Amniotic epithelial cell (primary cell): ENCODE measurements around the gene MIER3.

ENCODE experiments used
- DNase-seq: peaks from one replicate; pipeline ENCODE4 v3.0.0-alpha.2; 2010; ENCODE audit warnings: low read depth

MIER3 gene

DNA sequence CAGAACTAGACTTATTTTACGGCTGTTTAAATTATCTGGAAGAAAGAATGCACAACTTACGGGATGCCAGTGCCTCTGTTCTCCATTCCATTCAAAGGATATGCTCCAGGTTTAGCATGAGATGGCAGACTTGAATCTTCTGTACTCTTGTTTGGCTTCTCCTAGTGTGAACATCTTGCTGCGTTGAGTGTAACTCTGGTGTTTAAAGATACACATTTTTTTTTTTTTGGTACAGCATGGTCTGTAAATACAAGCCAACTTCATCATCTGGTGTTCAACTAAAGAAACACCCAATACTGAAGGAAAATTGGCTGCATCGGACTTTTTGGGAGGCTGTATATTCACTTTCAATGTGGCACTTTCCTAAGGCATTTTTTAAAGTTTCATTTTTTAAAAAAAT lies 7.4 kb upstream of the MIER3 start:
- no peak for DNase-seq

DNA sequence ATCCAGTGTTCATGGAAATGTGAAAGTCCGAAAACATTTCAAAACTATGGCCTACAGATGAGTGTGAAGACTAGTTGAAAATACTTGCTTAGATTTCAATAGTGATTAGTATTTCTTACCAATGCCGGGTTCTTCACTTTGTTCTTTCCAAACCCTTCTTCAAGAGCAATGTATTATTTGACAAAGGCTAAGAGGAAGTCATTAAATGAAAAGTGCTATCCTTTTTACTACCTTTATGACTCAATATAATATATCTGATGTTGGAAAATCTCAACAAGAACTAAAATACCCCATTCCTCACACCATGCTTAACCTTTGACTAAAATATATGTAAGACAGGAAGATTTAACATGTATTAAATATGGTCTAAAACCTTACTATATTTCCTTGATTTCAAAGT lies 6.7 kb upstream of the MIER3 start:
- DNase-seq, result no peak

DNA sequence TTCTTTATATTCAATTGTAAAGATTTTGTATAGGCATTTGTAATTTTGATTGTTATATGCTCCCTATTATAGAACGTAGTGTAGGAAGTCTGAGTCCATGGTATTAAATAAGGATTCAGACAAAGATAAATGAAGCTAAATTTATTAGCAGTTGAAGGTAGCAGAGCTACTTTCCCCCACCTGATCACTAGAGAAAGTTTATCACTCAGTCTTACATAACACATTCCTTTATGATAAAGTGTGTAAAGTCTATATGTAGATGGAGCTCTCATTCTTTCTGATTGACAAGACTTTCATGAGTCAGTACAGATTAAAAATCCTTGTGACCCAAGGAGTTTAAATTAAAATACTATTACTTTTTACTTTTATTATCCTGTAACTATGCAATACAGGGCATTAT lies 2.3 kb upstream of the MIER3 start:
- no peak for DNase-seq

DNA sequence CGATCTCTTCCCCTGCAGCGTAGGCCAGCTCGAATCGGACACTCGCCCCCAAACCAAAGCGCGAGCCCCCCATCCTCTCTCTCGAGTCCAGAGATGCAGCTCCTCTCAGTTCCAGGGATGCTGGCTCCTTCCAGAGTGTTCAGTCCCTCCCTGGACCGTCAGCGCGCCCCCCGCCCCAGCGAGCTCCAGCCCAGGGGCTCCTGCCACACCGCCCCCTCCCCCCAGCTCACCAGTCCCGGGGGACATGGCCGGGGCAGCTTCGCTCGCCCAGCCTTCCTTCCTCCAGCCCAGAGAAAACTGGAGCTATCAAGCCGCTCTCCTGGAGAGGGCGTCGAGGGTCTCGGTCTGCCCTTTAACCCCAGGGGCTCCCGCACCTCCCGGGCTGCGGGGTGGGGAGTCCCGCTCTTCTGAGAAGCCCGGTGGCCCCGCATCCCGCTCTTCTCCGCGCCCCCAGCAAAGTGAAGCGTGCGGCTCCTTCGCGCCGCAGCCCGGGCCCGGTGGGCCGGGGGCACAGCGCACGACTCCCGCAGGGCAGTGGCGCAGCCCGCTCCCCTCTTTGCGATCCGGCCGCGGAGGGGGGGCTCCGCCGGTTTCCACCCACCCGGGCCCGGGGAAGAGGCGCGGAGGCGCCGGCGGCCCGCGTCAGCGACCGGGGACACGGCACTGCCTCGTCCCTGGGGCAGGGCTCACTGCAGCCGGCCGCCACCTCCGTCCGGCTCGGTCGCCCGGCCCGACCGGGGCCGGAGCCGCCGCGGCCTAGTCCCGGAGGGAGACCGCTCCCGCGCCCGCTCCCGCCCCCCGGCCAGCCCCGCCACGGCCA lies 587 bp downstream of the MIER3 start:
- no peak for DNase-seq

DNA sequence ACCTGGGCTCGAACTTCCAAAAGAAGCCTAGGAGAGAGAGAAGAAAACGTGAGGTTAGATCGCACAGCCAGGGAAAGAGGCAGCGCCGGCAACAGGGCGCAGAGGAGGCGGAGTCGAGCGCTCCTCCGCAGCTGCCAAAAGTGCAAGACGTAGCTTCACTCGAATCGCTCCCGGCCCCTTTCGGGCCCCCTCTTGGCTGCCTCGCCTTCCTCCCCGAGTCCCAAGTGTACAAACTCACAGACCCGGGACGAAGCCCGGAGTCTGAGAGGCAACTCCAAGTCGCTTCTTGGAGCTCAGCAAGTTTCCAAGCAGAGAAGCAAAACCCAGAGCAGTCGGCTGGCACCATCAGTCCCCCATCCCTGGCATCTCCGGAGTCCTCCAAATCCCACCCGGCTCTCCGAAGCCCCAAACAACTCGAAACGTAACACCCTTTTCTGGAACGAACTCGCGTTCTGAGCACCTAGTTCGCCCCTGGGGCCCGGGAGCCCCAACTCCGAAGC lies 1.2 kb downstream of the MIER3 start:
- DNase-seq, result peak; percentile 58

DNA sequence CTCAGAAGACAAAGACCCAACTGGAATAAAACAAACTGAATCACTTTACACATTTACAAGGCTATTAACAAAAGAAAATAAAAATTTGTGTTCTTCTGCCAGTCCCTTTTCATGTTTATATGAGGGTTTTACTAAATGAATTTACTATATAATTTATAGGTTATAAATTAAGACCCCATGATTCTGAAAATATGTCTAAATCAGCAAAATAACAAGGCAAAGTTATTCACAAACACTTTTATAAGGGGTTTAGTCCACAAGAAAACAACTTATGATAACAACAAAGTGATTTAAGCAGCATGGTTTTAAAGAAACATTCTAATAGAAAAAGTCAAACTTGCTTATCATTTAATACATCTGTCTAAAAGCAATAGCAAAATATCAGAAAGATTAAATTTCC lies 4.9 kb downstream of the MIER3 start:
- DNase-seq, result no peak

DNA sequence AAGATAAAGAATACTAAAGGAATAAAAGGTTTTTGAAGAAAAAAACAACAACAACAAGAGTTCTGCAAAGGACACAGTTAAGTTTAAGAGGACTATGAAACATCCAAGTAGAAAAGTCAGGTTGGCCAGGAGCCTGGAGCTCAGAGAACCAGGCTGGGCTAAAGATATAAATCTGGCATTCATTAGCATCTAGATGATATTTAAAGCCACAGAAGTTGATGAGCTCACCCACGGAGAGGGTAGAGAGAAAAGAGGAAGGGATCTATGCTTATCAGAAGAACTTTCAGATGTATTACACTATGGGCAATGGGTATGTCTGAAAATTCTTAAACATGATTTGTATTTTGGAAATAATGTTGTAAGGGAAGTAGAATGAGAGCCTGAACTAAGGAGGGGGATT lies 9.9 kb downstream of the MIER3 start:
- peak; percentile 47 for DNase-seq

DNA sequence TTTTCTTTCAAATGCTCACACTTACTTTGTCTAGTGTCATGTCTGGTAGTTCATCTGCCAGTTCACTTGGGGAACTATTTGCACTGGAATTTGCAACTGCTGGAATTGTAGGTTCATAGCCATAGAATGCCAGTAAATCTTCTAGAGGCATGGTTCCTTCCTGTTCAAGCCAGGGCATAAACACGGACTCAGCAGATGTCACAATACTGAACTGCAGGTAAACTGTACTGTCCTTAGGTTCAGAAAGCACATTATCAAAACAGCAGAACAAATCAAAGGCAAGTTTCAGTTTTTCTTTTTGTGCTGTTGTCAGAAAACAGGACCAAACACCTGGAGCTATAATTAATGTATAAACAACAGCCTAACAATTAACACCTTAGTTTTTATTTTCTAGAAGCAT lies 13.1 kb downstream of the MIER3 start:
- DNase-seq, result peak; percentile 7

DNA sequence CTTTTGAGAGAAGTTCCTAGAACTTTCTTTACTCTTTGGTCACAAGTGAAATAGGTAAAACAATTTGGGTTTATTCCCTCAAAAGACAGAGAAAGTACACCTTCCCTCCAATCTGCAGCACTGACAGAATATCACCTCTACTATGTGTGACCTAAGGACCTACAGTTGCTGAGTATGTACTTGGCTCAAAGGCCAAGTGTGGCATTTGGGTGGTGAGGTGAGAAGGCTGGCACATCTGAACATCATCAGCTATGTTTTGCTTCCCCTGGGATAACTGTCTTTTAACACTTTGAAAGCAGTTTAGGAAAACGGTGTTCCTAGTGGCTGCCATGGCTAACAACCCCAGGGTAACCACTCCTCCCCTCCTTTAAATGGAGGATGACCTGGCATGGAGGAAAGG lies 17.6 kb downstream of the MIER3 start:
- no peak for DNase-seq

DNA sequence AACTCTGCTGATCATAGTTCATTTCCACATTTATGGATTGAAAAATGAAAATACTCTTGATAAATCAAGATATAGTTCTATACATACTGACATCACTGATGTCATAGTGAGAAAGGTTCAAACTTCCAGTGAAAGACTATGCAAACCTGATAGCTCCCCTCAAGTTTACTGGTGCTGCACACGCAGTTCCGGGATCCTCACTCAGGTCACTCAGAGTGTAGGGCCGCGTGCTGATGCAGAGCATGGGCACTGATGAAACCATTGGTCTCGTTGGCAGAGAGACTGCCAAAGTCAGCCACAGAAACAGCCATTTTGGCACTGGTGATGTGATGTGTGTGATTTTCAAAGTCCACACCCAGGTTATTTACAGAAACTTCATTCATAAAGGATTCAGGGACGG lies 29.0 kb downstream of the MIER3 start:
- no peak for DNase-seq

DNA sequence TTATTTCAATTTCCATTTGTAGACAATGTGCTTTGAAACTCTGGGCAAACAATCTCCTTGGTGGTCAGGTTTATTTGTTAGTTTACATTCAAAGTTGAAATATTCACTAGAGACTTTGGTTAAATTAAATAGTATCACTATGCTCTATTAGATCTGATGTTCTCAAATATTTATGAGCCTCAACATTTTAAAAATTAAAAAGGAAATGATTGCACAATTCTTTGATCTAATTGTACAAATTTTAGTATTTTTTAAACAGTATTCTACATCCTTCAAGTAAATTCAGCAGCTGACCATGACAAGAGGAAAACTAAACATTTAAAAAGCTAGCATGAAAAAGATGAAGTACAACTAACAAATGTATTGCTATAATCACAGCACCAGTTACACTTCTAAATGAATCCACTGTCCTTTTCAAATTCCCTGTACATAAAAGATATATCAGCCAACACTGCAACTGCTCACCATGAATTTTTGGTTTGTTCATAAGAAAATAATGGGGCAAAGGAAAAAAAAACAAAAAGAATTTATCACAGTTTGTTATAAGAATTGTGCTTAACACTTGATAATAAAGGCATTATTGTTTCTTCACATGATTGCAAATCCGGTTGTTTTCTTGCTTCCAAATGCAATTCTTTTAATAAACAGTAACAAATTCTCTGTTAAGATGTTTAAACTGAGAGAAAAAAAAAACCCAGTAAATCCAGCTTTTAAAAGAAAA lies 31.8 kb downstream of the MIER3 start:
- DNase-seq, result no peak

DNA sequence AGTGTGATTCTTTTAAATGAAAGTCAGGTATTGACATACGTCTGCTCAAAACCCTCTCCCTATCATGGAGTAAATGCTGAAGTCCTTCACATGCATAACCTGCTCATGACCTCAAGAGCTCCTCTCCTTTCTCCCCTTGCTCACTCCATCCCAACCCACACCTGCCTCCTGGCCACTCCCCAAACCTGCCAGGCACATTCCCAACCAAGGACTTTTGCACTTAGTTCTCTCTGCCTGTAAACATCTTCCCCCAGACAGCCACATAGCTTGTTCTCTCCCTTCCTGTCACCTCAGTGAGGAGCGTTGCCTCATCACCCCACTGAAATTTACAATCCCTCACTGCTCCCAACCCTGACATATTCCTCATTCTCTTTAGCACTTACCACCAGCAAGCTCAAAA lies 33.9 kb downstream of the MIER3 start:
- no peak for DNase-seq

DNA sequence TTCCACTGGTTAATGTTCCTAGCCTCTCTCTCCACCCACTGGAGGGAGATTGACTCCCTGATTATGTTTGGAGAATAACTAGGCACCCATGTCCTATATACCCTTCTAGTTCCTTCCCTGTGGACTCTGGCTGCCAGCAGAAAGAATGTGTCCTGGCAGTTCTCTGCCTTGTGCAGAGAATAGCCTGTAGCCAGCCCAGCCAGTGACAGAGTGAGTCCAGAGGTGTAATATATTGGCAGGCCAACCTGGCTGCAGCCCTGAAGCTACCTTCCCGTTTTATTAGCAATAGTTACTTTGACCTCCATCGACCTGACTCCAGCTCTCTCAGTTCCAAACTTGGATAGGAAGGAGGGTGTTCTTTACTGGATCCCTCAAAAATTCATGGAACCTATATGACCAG lies 34.4 kb downstream of the MIER3 start:
- no peak for DNase-seq

DNA sequence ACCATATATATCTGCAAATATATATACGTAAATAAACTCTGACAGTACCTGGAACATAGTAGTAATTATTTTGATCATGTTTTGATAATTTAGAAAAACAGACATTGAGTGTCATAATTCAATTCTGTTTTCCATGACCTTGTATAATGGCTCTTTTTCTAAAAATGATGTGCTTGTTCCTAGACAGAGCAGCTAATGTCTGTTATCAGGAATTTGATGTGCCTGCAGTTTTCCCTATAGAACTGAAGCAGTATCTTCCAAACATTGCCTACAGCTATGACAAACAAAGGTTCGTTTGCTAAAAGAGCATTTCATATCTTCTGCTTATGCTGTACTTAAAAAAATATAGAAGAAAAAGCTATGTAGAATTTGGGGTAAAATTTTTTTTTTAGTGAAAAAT lies 37.2 kb downstream of the MIER3 start:
- DNase-seq, result no peak

DNA sequence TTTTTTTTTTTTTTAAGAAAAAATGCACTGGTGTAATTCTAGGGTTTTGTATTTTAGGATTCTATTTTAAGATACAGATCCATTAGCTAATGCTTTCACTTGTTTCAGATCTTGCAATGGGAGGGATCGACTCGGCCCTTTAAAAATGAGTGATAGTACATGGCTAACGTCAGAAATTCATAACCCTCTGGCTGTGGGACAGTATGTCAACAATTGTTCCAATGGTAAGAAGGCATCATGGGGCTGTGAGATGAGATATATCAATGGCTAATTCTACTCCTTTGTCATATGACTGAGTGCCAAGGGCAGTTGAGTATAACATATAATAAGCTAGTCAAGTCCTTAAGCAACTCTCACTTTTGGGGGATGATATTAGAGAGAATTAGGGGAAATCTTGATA lies 38.2 kb downstream of the MIER3 start:
- no peak for DNase-seq

DNA sequence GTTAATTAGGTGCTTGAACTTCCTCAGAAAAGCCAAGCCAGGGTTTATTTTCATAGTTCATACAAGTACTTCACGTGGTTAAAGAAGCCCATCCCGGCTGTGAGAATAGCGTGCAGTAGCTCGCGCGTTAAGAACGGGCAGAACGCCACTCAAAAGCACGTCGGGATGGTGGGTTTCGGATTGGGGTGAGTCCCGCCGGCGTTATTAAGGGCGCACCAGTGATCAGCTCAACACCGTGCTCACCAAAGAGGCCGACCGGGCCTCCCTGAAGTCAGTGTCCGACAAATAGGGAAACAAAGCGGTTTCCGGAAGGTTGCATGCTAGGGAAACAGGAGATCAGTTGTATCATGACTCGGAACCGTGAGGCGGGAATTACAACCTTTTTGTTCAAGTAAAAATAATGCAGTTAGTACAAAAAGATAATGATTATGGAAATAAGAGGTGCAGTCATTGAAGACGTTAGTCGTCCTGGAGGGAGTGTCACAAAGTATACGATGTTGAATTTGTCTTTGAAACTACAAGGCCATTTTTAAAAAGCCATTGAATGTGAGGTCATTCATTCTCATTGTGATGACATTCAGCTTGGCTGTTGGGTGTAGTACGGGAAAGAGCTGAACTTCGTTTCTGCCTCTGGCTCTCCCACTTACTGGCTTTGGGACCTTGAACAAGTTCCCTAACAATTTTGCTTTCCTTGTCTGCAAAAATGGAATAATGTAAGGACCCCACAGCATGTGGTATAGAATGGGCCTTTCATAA lies 41.5 kb downstream of the MIER3 start:
- peak; percentile 34 for DNase-seq

DNA sequence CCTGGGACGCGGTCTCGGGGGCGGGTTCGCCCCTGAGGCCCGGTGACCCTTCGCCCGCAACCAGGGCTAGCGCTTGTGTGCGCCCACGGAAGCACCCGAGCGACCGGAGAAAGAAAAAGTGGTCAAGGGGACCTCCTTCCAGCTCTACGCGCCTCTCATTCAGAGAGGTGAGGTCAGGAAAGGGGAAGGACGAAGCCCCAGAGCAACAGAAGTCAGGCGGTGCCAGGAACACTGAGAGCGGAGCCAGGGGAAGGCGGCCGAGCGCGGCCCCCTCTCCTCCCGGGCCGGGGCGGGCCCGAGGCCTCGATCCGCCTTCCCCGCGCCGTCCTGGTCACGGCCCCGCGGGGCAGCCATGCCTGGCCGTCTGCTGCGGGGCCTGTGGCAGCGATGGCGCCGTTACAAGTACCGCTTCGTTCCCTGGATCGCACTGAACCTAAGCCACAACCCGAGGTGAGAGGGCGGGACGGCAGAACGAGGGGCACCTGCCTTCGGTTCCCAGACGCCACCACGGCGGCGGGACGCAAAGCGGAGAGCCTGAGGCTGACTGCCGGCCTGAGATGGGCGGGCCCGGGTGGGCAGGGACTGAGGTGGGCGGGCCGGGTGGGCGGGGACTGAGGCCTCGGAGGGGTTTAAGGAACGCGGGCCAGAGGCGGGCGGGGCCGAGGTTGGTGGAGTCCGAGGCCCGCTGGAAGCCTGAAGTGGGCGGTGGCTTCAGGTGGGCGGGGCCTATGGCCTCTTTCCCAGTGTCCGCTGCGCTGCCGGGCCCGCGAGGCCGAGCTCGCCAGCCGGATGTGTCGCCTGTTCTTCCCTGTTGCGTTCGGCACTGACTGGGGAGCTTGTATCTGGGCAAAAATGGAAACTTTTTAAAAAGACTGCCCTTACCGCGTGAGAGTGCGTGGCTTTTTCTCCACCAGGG lies 42.4 kb downstream of the MIER3 start, which contains the start of gene SETD9:
TSS of gene SETD9 (plus strand) at position 303 of the 916 bp plus-strand sequence. CDS start at position 353, 50 bp downstream.
- peak; percentile 94 for DNase-seq

DNA sequence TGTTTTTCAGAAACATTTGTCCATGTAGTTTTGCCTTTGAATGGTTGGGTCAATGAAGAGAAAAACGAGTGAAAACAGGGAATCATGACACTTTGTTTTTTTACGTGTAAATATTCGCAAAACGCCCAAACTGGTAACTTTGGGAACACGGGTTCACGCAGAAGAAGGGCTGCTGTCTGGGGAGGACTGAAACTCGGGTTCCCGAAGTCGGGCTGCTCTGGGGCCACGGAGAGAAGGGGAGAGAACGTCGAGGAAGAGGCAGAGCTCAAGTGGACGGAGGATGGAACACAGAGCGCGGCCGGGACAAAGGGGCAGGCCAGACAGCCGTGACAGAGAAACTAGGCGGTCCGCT lies 43.0 kb downstream of the MIER3 start:
- DNase-seq, result no peak

DNA sequence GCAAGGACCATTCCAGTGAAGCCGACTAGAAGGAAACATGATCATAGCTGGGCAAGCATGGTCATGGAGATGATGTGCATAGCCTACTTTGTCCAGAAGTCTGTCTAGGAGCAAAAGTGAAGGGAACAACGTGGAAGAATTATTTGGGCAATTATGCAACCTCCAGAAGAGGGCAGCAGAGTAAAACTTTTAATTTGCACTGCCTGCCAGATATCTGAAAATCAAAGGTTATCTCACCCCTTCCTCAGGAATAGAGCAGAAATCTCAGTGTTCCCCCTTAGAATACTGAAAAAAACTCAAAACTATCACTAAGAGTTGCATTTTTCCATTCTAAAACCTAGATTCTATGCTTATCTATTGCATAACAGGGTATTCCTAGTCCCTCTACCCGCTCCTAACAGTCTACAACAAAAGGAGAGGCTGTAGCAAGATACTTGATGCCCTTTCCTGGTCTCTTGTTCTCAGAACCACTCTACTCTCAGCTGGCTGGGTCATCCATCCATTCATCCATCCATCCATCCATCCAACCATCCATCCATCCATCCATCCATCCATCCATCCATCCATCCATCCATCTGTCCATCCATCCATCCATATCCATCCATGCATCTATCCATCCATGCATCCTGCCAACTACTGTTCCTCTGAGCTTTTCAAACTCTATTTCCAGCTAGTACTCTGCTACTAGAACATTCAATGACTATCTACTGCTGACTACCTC lies 50.9 kb downstream of the MIER3 start:
- peak; percentile 33 for DNase-seq

DNA sequence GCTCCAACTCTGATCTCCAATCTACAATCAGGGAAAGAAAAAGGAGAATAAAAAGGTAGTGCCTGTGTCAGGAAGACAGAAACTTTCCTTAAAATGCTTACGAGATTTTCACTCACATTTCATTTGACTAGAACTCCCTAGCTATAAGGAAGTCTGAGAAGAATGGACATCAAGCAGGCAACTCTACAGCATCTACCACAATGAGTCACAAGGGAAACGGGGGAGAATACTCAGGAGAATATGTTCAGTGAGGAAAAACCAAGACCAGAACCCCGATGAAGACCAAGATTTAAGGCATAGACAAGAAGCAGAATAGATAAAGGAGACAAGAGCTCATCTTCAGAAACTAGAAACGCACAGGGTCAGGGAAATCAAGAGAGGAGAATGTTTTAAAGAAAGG lies 51.5 kb downstream of the MIER3 start:
- DNase-seq, result peak; percentile 66

DNA sequence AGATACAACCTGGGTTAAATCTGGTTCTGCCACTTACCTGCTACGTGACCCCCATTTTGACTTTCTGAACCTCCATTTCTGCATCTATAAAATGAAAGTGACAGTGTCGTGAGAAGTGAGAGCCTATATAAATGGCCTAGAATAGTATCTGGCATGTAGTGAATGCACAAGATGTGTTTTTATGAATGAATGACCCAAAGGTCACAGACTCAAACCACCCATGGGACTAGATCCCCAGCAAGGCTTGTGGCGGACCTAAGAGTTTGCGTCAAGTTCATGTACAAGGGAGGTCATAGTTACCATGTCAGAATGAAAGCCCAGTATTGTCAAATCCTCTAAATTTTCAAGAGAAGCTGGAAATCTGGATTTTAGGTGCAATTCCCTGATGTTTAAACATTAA lies 53.7 kb downstream of the MIER3 start:
- DNase-seq, result no peak
